PC-3 (cell line): ENCODE data around the gene SLC7A9. TPM values are rescaled to one million over a fixed set of nuclear protein-coding genes. Genes with fewer than 3 reads are reported as not detected.

ENCODE experiments used
- ATAC-seq: fragments of 200-7000 bp; cut with Tn5 transposase; 2 replicates; pipeline ENCODE4 v1.9.1; 2020; ENCODE audit warnings: mild to moderate bottlenecking, moderate library complexity
- BruUV-seq: library from RNA; stranded (reverse); fragments of 400-500 nt; replicated peaks from 2 replicates; lab custom pipeline; 2021; lab: Mats Ljungman, UMichigan
- CTCF ChIA-PET: fragments of 300-600 bp; sonication (Branson Sonifier 250); formaldehyde crosslinking; loops from one replicate; lab custom pipeline; 2022; ENCODE audit warnings: antibody characterized with exemption; lab: Charles Lee
- POLR2A ChIA-PET: fragments of 300-600 bp; sonication (Branson Sonifier 250); formaldehyde crosslinking; loops from one replicate; lab custom pipeline; 2022; ENCODE audit warnings: antibody characterized with exemption; ENCODE audit not compliant: unreplicated experiment; lab: Charles Lee
- DNase-seq: peaks from one replicate; pipeline ENCODE4 v3.0.0-alpha.2; 2015
- H2AFZ ChIP-seq: fragments of 300-600 bp; sonication (generic); 2 replicates; pipeline ENCODE4 v1.6.0; 2016; ENCODE audit warnings: antibody characterized with exemption, low read length
- H3F3A ChIP-seq: fragments of 300-600 bp; sonication (generic); one replicate; pipeline ENCODE4 v1.6.0; 2017; ENCODE audit warnings: antibody characterized with exemption, low read length, control low read depth, mild to moderate bottlenecking; ENCODE audit not compliant: unreplicated experiment
- H3K27ac ChIP-seq: fragments of 300-600 bp; sonication (generic); 2 replicates; pipeline ENCODE4 v1.5.1; 2016; ENCODE audit warnings: mild to moderate bottlenecking, low read length
- H3K27me3 ChIP-seq: fragments of 300-600 bp; sonication (generic); 2 replicates; pipeline ENCODE4 v1.6.1; 2016; ENCODE audit warnings: low read length, mixed read lengths
- H3K36me3 ChIP-seq: fragments of 300-600 bp; sonication (generic); 2 replicates; pipeline ENCODE4 v1.6.1; 2016; ENCODE audit warnings: low read depth, mixed run types, low read length, mixed read lengths
- H3K4me1 ChIP-seq: fragments of 300-600 bp; sonication (generic); 2 replicates; pipeline ENCODE4 v1.5.1; 2016; ENCODE audit warnings: low read length; ENCODE audit not compliant: insufficient read depth
- H3K4me2 ChIP-seq: fragments of 300-600 bp; sonication (generic); 2 replicates; pipeline ENCODE4 v1.6.0; 2016; ENCODE audit warnings: low read length
- H3K4me3 ChIP-seq: fragments of 300-600 bp; sonication (generic); 2 replicates; pipeline ENCODE4 v1.5.1; 2016; ENCODE audit warnings: mild to moderate bottlenecking, low read length, mixed read lengths
- H3K79me2 ChIP-seq: fragments of 300-600 bp; sonication (generic); 2 replicates; pipeline ENCODE4 v1.6.1; 2017; ENCODE audit warnings: low read length, mixed read lengths
- H3K9ac ChIP-seq: fragments of 300-600 bp; sonication (generic); 2 replicates; pipeline ENCODE4 v1.6.0; 2016; ENCODE audit warnings: mild to moderate bottlenecking, low read length
- H3K9me2 ChIP-seq: fragments of 300-600 bp; sonication (generic); replicated peaks from 2 replicates; pipeline ENCODE4 v1.6.1; 2016; ENCODE audit warnings: mixed run types, low read length, mixed read lengths
- H3K9me3 ChIP-seq: fragments of 300-600 bp; sonication (generic); 2 replicates; pipeline ENCODE4 v1.6.1; 2016; ENCODE audit warnings: low read length, mixed read lengths
- H4K20me1 ChIP-seq: fragments of 300-600 bp; sonication (generic); 2 replicates; pipeline ENCODE4 v1.6.1; 2016; ENCODE audit warnings: low read length, mixed read lengths
- EZH2 ChIP-seq: fragments of 300-600 bp; sonication (generic); IDR thresholded peaks from one replicate; pipeline ENCODE4 v1.6.1; 2017; ENCODE audit warnings: antibody characterized with exemption, mild to moderate bottlenecking, low read length; ENCODE audit not compliant: unreplicated experiment
- EZH2phosphoT487 ChIP-seq: fragments of 300-600 bp; sonication (generic); IDR thresholded peaks from 2 replicates; pipeline ENCODE4 v1.6.1; 2018; ENCODE audit warnings: mild to moderate bottlenecking, antibody characterized with exemption, low read length, borderline replicate concordance
- intact Hi-C: fragments of 100-400 bp; cut with micrococcal nuclease; formaldehyde crosslinking; loops from 2 replicates; pipeline ENCODE4 v1.9.0; 2023
- total RNA-seq: library from RNA; depleted of rRNA; stranded (reverse); fragments of >200 nt; gene quantifications from 2 replicates; pipeline ENCODE4 v1.2.3, GENCODE V29; 2014
- TF ChIP-seq, protein P1 (sequence below): fragments of 300-600 bp; sonication (generic); conservative IDR thresholded peaks from 2 replicates; pipeline ENCODE4 v1.5.1; 2017; ENCODE audit warnings: antibody characterized with exemption, low read depth, mild to moderate bottlenecking, low read length

The SLC7A9 gene
- total RNA-seq, 1 experiment from 2014 or later = not detected

DNA sequence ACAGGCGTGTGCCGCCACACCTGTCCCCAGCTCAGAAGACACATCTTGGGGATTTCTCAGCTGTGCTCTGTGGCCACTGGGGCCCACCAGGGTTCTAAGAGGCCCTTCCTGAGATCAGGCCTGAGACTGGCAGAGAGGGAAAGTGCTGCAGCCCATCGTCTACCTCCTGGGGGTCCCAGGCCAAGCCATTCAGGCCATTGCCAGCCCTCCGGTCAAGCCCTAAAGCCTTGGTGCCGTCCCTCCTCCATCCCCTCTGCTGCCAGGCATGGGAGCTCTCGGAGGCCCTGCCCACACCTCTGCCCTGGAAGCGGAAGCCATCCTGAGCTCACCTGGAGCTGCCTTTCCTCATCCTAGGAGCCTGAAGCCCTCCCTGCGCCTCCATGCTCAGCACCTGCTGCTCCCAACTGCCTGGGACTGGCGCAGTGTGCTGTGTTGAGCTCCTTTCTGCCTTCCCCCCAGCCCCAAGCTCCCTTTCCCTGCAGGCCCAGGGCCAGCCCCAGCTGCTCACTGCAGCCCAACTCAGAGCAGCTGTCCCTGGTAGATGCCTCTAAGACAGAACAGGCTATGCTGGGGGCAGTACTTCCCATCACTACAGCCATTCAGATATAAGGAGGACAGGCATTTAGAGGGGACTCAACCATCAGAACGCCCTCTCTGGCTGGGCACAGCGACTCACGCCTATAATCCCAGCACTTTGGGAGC, 2.9 kb downstream of the SLC7A9 start:
- H3K4me3 ChIP-seq = no peak overlapping the region
- no peak overlapping the region for H2AFZ ChIP-seq
- no peak overlapping the region for H3K4me2 ChIP-seq
- POLR2A ChIA-PET = interaction anchor here (0.6 kb wide), 1 partner anchor 46 kb away, joined by 3 read pairs; no protein-coding TSS in a partner anchor
- no peaks in the 10 kb centered on the region for H3K79me2 ChIP-seq
- H3K9ac ChIP-seq = no peak overlapping the region
- no peaks in the 10 kb centered on the region for H3K27me3 ChIP-seq
- no peaks in the 10 kb centered on the region for H3F3A ChIP-seq
- H3K36me3 ChIP-seq = no peaks in the 10 kb centered on the region
- CTCF ChIA-PET = no interaction called here
- ATAC-seq (no peak), DNase-seq (no peak)
- H3K4me1 ChIP-seq = no peaks in the 10 kb centered on the region
- H4K20me1 ChIP-seq = no peaks in the 10 kb centered on the region
- H3K27ac ChIP-seq = no peak overlapping the region
- intact Hi-C loops = no loop called here
- H3K9me3 ChIP-seq = no peaks in the 10 kb centered on the region
- no peaks in the 10 kb centered on the region for H3K9me2 ChIP-seq
- no TSS peak for BruUV-seq
- TF ChIP-seq, protein P1, sequence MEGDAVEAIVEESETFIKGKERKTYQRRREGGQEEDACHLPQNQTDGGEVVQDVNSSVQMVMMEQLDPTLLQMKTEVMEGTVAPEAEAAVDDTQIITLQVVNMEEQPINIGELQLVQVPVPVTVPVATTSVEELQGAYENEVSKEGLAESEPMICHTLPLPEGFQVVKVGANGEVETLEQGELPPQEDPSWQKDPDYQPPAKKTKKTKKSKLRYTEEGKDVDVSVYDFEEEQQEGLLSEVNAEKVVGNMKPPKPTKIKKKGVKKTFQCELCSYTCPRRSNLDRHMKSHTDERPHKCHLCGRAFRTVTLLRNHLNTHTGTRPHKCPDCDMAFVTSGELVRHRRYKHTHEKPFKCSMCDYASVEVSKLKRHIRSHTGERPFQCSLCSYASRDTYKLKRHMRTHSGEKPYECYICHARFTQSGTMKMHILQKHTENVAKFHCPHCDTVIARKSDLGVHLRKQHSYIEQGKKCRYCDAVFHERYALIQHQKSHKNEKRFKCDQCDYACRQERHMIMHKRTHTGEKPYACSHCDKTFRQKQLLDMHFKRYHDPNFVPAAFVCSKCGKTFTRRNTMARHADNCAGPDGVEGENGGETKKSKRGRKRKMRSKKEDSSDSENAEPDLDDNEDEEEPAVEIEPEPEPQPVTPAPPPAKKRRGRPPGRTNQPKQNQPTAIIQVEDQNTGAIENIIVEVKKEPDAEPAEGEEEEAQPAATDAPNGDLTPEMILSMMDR = no peak
- TF ChIP-seq EZH2 (no peak), EZH2phosphoT487 (no peak)

DNA sequence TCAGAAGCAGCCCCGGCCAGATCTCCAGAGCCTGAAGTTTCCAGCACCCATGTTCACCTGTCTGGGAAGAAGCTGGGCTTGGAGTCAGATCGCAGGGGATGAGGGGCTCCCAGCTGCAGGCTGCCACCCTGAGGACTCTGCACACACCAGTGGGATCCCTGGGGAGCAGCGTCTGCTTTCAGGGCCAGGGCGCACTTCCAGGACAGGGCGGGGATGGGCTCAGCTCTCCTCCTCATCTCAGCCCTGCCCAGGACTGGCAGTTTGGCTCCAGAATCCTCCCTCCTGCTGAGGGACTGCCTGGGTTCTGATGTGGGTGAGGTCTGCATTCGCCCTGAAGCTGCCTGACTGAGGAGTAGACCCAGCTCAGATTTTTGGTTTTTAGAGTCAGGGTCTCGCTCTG, 3.5 kb downstream of the SLC7A9 start:
- Histone ChIP-seq H3K27ac (no peak overlapping the region), H3K9me2 (no peaks in the 10 kb centered on the region), H3K4me3 (no peak overlapping the region), H3K27me3 (no peaks in the 10 kb centered on the region), H3K9ac (no peak overlapping the region), H3F3A (no peaks in the 10 kb centered on the region), H3K4me2 (no peak overlapping the region), H3K9me3 (no peaks in the 10 kb centered on the region), H3K79me2 (no peaks in the 10 kb centered on the region), H3K36me3 (no peaks in the 10 kb centered on the region), H3K4me1 (no peaks in the 10 kb centered on the region), H2AFZ (no peak overlapping the region), H4K20me1 (no peaks in the 10 kb centered on the region)
- ATAC-seq (no peak), DNase-seq (no peak)
- ChIA-PET POLR2A (no interaction called here), CTCF (no interaction called here)
- TF ChIP-seq EZH2 (no peak), EZH2phosphoT487 (no peak)
- TF ChIP-seq, protein P1 = no peak
- intact Hi-C loops = no loop called here
- BruUV-seq = no TSS peak

DNA sequence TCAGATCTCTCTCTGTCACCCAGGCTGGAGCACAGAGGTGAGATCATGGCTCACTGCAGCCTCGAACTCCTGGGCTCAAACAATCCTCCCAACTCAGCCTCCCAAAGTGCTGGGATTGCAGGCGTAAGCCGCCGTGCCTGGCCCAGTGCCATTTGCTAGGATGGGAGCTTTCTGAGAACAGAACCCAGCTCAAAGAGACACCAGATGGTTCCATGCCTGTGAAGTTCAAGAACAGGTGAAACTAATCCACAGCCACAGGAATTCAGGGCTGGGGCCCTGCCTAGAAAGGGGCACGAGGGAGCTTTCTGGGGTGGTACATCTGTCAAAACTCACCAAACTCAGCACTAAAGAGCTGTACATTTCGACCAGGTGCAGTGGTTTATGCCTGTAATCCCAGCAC, 4.2 kb downstream of the SLC7A9 start:
- Histone ChIP-seq H3K9ac (no peak overlapping the region), H4K20me1 (no peaks in the 10 kb centered on the region), H3K79me2 (no peaks in the 10 kb centered on the region), H3F3A (no peaks in the 10 kb centered on the region), H3K4me1 (no peaks in the 10 kb centered on the region), H3K27me3 (no peaks in the 10 kb centered on the region), H3K4me3 (no peak overlapping the region), H3K27ac (no peak overlapping the region), H3K36me3 (no peaks in the 10 kb centered on the region), H2AFZ (no peak overlapping the region), H3K4me2 (no peak overlapping the region), H3K9me2 (no peaks in the 10 kb centered on the region), H3K9me3 (no peaks in the 10 kb centered on the region)
- no peak for TF ChIP-seq EZH2phosphoT487
- no peak for TF ChIP-seq EZH2
- TF ChIP-seq, protein P1 = no peak
- CTCF ChIA-PET = no interaction called here
- POLR2A ChIA-PET = no interaction called here
- DNase-seq (no peak), ATAC-seq (no peak)
- intact Hi-C loops = no loop called here
- BruUV-seq = no TSS peak
